Memory B cell (primary cell): ENCODE measurements around the gene RFX8.
"Not testable (repeated sequence)": the region's sequence is repeated elsewhere in the genome, so short reads cannot be mapped to it uniquely, and the experiment has no call there.

Experiments used
- ATAC-seq: fragments of 150-1000 bp; cut with Tn5 transposase; 2 replicates; pipeline ENCODE4 v1.10.0; 2021; ENCODE audit warnings: low read depth, mild to moderate bottlenecking, moderate library complexity
- DNase-seq, 2 donors: peaks; one replicate each; pipeline ENCODE4 v3.0.0; 2022; ENCODE audit warnings: low spot score in 2 of 2
- H3K27ac Mint-ChIP-seq: one replicate; pipeline ENCODE4 v1.8.0; 2022; ENCODE audit warnings: mild to moderate bottlenecking, moderate library complexity, mixed read lengths
- H3K27me3 Mint-ChIP-seq: one replicate; pipeline ENCODE4 v1.8.0; 2022; ENCODE audit warnings: mixed read lengths
- H3K36me3 Mint-ChIP-seq: one replicate; pipeline ENCODE4 v1.8.0; 2022; ENCODE audit warnings: mild to moderate bottlenecking, mixed read lengths
- H3K4me1 Mint-ChIP-seq: one replicate; pipeline ENCODE4 v1.8.0; 2022; ENCODE audit warnings: mixed read lengths
- H3K4me3 Mint-ChIP-seq: one replicate; pipeline ENCODE4 v1.8.0; 2022; ENCODE audit warnings: mild to moderate bottlenecking, moderate library complexity, mixed read lengths
- H3K9me3 Mint-ChIP-seq: one replicate; pipeline ENCODE4 v1.8.0; 2022; ENCODE audit warnings: mixed read lengths

RFX8 gene

DNA sequence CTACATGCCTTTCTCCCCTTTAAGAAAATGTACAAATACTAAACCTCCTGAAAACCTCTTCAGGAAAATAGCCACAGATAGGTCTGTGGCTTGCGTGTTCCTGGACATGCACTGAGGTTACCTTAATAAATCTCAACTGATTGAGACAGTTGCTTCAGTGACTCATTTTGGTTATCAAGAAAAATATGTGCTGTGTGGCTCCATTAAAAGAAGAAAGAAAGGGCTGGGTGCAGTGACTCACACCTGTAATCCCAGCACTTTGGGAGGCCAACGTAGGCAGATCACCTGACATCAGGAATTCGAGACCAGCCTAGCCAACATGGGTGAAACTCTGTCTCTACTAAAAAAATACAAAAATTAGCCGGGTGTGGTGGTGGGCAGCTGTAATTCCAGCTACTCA, 114.7 kb downstream of the RFX8 start:
- H3K27ac Mint-ChIP-seq: no peak overlapping the region
- H3K4me3 Mint-ChIP-seq: no peak overlapping the region
- H3K27me3 Mint-ChIP-seq: no peaks in the 10 kb centered on the region
- H3K4me1 Mint-ChIP-seq: peaks cover 25% of the 10 kb centered on the region
- no peak for DNase-seq
- H3K9me3 Mint-ChIP-seq: no peaks in the 10 kb centered on the region
- ATAC-seq: no peak
- H3K36me3 Mint-ChIP-seq: no peaks in the 10 kb centered on the region

DNA sequence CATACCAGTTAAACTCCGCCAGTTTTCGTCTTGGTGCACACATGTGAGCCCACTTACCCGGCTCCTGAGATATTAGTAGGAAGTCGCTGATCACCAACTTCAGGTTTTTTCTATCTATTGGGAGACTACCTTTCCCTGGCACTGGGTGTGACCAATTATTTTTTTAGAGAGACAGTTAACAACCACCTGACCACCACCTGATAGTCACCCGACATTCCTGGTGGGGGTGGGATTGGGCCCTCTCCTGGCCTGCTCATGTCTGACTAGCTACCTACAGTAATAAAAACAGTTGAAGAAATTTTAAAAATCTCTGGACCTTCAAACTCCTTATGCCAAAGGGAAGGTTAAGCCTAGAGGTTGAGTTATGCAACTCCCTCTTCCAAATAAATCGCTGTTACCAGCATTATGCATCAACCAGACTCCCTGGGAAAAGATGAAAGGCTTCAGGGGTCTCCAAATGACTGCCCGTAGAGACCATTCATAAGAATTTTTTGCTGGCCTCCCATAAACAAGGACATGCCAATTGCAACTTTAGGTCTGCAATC, 115.4 kb downstream of the RFX8 start:
- Mint-ChIP-seq H3K9me3 (no peaks in the 10 kb centered on the region), H3K4me3 (no peak overlapping the region), H3K27me3 (peaks cover under 1% of the 10 kb centered on the region), H3K36me3 (no peaks in the 10 kb centered on the region), H3K27ac (no peak overlapping the region), H3K4me1 (peaks cover 25% of the 10 kb centered on the region)
- ATAC-seq (no peak), DNase-seq (no peak)

DNA sequence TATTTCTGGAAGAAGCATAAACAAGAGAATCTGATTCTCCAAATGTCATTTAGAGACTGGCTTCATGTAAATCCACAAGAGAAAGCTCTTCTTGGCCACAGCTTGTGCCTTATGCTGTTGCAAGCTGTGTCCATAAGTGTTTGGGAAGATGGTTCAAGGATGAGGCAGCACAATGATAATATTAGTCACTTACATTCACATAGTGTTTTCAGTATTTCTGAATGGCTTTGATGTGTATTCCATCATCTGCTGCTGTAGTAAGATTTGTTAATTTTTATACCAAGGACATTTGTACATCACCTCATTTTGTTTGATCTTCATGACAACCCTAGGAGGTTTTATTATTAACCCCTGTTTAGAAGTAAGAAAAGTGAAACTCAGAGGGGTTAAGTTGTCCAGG, 117.5 kb downstream of the RFX8 start:
- no peaks in the 10 kb centered on the region for H3K36me3 Mint-ChIP-seq
- H3K9me3 Mint-ChIP-seq: no peaks in the 10 kb centered on the region
- H3K4me1 Mint-ChIP-seq: peaks cover 19% of the 10 kb centered on the region
- DNase-seq (no peak), ATAC-seq (no peak)
- H3K4me3 Mint-ChIP-seq: no peak overlapping the region
- H3K27ac Mint-ChIP-seq: no peak overlapping the region
- peaks cover 3% of the 10 kb centered on the region for H3K27me3 Mint-ChIP-seq

DNA sequence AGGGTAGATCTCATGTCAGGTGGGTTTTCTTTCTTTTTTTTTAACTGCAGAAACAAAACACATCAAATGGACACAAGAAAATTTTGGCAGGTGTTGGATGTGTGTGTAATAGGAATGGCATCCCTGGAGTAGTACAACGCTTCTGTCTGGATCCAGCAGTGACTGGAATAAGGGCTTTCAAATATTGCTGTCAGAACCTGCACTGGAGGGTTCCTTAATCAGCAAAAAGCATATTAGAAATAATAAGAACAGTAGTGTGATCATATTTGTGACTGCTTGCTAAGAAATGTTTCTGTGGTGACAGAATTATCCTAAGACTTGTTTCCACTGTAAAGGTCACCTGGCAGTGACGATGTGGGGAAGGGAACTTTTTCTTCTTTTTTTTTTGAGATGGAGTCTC, 118.4 kb downstream of the RFX8 start:
- no peaks in the 10 kb centered on the region for H3K36me3 Mint-ChIP-seq
- no peak for ATAC-seq
- no peak overlapping the region for H3K27ac Mint-ChIP-seq
- H3K9me3 Mint-ChIP-seq: no peaks in the 10 kb centered on the region
- peaks cover 11% of the 10 kb centered on the region for H3K4me1 Mint-ChIP-seq
- no peak for DNase-seq
- peaks cover 3% of the 10 kb centered on the region for H3K27me3 Mint-ChIP-seq
- no peak overlapping the region for H3K4me3 Mint-ChIP-seq

DNA sequence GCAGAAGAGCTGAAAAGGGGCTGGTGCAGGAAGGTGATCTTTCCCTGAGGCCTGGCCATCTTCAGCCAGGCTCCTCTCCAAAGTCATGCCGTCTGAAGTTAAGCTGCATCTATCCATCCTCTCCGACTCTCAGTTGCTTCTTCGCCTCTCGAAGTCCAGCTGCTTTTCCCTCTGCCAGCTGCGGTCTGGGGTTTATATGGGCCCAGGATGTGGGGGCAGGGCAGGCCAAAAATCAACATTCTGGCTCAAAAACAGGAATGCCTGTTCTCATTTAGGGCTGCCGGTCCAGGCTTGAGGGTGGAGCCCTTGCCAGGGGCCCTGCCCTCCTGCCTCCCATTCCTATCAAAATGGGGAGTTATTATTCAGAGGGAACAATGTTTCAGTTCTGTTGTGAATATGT, 118.9 kb downstream of the RFX8 start:
- Mint-ChIP-seq H3K4me3 (no peak overlapping the region), H3K27me3 (peaks cover 3% of the 10 kb centered on the region), H3K9me3 (no peaks in the 10 kb centered on the region), H3K4me1 (peaks cover 6% of the 10 kb centered on the region), H3K36me3 (no peaks in the 10 kb centered on the region), H3K27ac (no peak overlapping the region)
- DNase-seq (no peak), ATAC-seq (no peak)

DNA sequence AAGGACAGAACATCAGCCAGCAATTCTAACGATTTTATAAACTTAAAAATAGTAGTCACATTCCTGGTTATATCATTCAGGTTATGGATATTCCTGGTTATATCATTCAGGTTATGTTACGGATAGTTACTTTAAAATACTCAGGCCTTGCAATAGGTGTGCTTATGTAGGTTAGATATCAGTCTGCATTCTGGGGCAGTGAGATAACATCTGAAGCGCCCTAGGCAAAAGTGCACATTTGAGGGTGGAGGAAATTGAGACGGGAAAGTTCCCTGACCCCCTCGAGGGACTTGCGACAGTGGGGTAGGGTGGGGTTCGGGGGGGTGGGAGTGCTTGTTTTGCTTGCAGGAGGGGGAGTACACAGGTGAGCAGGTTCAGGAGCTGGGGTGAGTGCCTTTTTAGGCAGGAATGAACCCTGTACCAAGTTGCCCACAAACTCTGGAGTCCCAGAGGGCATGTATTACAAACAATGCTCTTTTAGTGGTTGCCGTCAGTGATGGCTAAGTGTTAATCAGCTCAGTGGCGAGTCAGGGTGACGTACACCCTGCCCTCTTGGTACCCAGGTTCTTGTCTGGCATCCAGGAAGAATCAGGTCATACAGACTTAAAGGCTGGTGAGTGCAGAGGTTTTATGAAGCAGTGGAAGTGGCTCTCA, 119.4 kb downstream of the RFX8 start:
- no peak overlapping the region for H3K27ac Mint-ChIP-seq
- H3K36me3 Mint-ChIP-seq: no peaks in the 10 kb centered on the region
- H3K4me3 Mint-ChIP-seq: no peak overlapping the region
- no peak for ATAC-seq
- no peak for DNase-seq
- peaks cover 3% of the 10 kb centered on the region for H3K27me3 Mint-ChIP-seq
- peaks cover 5% of the 10 kb centered on the region for H3K4me1 Mint-ChIP-seq
- H3K9me3 Mint-ChIP-seq: no peaks in the 10 kb centered on the region

DNA sequence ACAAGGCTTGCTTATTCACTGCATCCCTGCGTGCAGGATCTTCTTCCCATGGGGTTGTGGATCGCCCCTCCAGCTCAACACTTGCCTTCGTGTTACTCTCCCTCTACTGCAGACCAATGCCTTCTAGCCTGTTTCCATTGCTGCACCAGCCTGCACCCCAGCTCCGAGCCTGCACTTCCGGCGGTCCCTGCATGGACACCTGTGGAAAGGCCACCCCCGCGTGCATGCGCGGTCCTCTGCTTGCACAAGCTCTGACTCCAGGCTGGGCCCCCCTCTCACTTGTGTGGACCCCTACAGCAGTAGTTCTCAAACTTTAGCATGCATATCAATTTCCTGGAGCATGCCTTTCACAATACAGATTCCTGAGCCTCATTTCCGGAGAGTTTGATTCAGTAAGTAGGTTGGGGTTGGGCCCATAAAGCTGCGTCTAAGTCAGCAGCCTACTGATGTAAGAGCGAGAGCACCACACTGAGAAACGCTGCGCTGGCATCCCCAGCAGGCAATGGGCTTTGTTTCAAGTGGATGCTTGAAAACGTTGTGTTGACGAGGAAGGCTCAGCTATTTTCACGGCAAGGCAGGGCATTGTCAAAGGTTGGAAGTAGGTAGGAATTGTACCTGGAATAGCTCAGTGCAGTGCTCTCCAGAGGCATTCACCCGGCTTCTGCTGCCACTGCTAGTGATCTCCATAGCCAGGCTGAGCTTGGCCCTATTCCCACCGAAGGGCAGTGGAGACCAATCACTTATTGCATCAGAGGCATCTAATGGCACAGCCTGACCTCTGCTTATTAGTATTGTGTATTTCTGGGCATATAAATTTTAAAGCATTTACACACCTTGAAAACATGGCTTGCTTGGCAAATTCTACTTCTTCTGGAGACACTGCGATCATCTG, 120.2 kb downstream of the RFX8 start:
- Mint-ChIP-seq H3K4me3 (no peak overlapping the region), H3K4me1 (peaks cover 5% of the 10 kb centered on the region), H3K27me3 (peaks cover 3% of the 10 kb centered on the region), H3K36me3 (no peaks in the 10 kb centered on the region), H3K27ac (no peak overlapping the region), H3K9me3 (no peaks in the 10 kb centered on the region)
- ATAC-seq (no peak), DNase-seq (no peak)

DNA sequence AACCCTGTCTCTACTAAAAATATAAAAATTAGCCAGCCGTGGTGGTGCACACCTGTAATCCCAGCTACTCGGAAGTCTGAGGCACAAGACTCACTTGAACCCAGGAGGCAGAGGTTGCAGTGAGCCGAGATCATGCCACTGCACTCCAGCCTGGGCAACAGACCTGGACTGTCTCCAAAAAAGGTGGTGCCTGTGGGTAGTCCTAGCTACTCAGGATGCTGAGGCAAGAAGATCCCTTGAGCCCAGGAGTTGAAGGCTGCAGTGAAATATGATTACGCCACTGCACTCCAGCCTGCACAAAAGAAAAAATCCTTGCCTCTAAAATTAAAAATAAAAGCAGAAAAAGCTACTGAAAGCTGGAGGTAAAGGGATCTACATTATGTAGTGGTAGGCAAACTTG, 122.3 kb downstream of the RFX8 start:
- not testable (repeated sequence) for H3K4me1 Mint-ChIP-seq, H3K27me3 Mint-ChIP-seq, H3K36me3 Mint-ChIP-seq, DNase-seq, H3K27ac Mint-ChIP-seq, H3K9me3 Mint-ChIP-seq, ATAC-seq, H3K4me3 Mint-ChIP-seq

DNA sequence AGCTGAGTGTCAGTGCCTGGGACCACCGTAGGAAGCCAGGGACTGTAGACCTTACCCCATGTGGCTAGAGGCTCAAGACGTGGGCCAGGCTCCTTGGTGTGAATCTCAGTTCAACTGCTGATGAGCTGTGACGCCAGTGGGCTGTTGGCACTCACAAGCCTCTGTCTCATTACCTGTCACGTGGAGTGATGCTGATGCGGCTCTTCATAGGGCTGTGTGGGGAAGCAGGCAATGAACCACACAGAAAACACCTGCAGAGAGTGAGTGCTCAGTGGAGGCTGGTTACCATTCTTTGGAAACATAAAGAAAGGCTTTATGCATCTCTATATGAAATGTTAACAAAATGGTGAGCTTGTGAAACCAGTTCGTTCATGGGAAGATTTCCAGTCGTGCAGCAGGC, 123.7 kb downstream of the RFX8 start:
- Mint-ChIP-seq H3K4me3 (no peak overlapping the region), H3K36me3 (no peaks in the 10 kb centered on the region), H3K27me3 (peaks cover 3% of the 10 kb centered on the region), H3K27ac (no peak overlapping the region), H3K4me1 (peaks cover 8% of the 10 kb centered on the region), H3K9me3 (no peaks in the 10 kb centered on the region)
- DNase-seq (no peak), ATAC-seq (no peak)

DNA sequence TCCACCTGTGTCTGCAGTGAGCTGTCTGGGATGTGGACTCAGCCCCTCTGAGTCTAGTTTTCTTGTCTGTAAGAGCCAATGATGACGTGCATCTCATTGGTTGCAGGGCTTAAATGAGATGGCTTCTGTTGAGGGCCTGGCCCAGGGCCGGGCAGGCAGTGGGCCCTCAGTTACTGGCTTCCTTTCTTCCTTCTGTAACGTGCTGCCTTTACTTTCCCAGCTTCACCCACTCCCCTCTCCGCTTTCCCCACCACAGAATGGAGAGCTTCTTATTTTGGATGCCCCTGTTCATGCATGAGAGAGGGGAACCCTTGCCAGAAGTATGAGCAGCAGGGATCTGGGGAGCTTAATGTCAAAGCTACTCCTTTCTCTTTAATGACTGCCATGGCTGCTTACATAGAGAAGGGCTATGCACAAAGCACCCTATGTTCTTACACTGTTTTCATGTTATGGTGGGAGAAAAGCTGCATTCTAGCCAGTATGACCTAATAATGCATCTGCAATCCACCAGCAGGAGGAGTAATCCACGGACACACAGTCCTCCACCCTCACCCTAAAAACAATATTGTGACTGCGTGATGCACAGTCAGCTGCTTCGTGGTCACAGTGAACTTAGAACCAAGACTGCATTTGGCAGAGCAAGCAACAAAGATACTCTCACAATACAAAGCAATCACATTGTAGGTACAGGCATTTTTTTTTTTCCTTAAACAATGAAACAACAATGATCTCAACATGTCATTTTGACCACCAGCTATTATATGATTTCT, 124.8 kb downstream of the RFX8 start:
- Mint-ChIP-seq H3K27me3 (peaks cover 3% of the 10 kb centered on the region), H3K4me3 (no peak overlapping the region), H3K36me3 (no peaks in the 10 kb centered on the region), H3K9me3 (no peaks in the 10 kb centered on the region), H3K4me1 (peaks cover 8% of the 10 kb centered on the region), H3K27ac (no peak overlapping the region)
- DNase-seq (no peak), ATAC-seq (peak; percentile 53)

DNA sequence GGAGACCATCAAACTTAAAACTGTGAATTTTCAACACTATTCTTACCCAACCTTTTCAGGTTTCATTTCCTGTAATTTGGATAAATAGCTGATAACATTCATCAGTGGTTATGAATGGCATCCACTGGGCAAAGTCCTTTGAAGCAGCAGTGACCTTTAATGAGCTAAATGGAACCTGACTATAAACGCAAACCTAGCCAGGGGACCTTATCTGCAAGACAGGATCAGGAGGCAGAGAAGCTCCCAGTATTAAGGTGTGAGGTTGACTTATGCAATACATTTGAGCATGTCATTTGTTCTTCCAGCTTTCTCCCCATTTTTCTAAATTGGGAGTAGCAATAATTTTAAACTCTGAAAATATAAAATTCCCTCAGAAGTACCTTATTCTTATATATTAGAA, 126.0 kb downstream of the RFX8 start:
- H3K4me1 Mint-ChIP-seq: peaks cover 8% of the 10 kb centered on the region
- DNase-seq (no peak), ATAC-seq (no peak)
- no peaks in the 10 kb centered on the region for H3K36me3 Mint-ChIP-seq
- H3K27ac Mint-ChIP-seq: no peak overlapping the region
- H3K27me3 Mint-ChIP-seq: no peaks in the 10 kb centered on the region
- no peak overlapping the region for H3K4me3 Mint-ChIP-seq
- H3K9me3 Mint-ChIP-seq: no peaks in the 10 kb centered on the region
